Activated CD4-positive, CD25-positive, alpha-beta regulatory T cell treated with anti-CD3 and anti-CD28 coated beads, Interleukin-2, amount 50 U/mL, for 16 hours (primary cell): ENCODE results near the gene ARSG.

ENCODE experiments used
- DNase-seq: peaks from one replicate; pipeline ENCODE4 v3.0.0-alpha.2; 2020; ENCODE audit warnings: low read depth, low spot score

ARSG gene

GRCh38 chr17:68377771-68378267, 86.5 kb downstream of the ARSG start:
- DNase-seq: no peak

- no peak for DNase-seq
Observed at GRCh38 chr17:68378268-68379176, 87.2 kb downstream of the ARSG start.

GRCh38 chr17:68379177-68379510, 87.8 kb downstream of the ARSG start:
- no peak for DNase-seq

- DNase-seq: no peak
Observed at GRCh38 chr17:68379692-68380677, 88.7 kb downstream of the ARSG start.

- DNase-seq: no peak
Observed at GRCh38 chr17:68381076-68381900, 90.0 kb downstream of the ARSG start.

GRCh38 chr17:68382582-68383085, 91.3 kb downstream of the ARSG start:
- DNase-seq: no peak

- DNase-seq: no peak
Observed at GRCh38 chr17:68383120-68383442, 91.8 kb downstream of the ARSG start.

- DNase-seq: no peak
Observed at GRCh38 chr17:68383443-68384321, 92.4 kb downstream of the ARSG start.

GRCh38 chr17:68384471-68384870, 93.2 kb downstream of the ARSG start:
- no peak for DNase-seq

- no peak for DNase-seq
Observed at GRCh38 chr17:68384941-68385340, 93.6 kb downstream of the ARSG start.

- no peak for DNase-seq
Observed at GRCh38 chr17:68385490-68386215, 94.4 kb downstream of the ARSG start.

GRCh38 chr17:68387435-68388218, 96.3 kb downstream of the ARSG start:
- DNase-seq: no peak

GRCh38 chr17:68389041-68389440, 97.7 kb downstream of the ARSG start:
- DNase-seq: no peak

GRCh38 chr17:68390888-68391545, 99.7 kb downstream of the ARSG start:
- no peak for DNase-seq

- no peak for DNase-seq
Observed at GRCh38 chr17:68391561-68392268, 100.4 kb downstream of the ARSG start.

GRCh38 chr17:68394608-68395331, 103.5 kb downstream of the ARSG start:
- no peak for DNase-seq
